ENCODE data around the gene SRPK2.

- TF ChIP-seq CTCF (IDR thresholded peaks at IDR 0.05) (no peak), EZH2phosphoT487 (IDR thresholded peaks at IDR 0.05) (no peak), EZH2 (IDR thresholded peaks at IDR 0.05) (no peak)
These were observed 300.7 kb downstream of the SRPK2 start for GRCh38 chr7:105087981-105088380.

All from neural progenitor cell (in vitro differentiated cells).